GM19035 (cell line): ENCODE data around the gene ASCL3.
"Not testable (repeated sequence)": the region's sequence is repeated elsewhere in the genome, so short reads cannot be mapped to it uniquely, and the experiment has no call there.

ENCODE experiments used
- ATAC-seq: cut with Tn5 transposase; IDR thresholded peaks from one replicate; pipeline ENCODE4 v1.9.1; 2021; ENCODE audit not compliant: unreplicated experiment

ASCL3 gene

DNA sequence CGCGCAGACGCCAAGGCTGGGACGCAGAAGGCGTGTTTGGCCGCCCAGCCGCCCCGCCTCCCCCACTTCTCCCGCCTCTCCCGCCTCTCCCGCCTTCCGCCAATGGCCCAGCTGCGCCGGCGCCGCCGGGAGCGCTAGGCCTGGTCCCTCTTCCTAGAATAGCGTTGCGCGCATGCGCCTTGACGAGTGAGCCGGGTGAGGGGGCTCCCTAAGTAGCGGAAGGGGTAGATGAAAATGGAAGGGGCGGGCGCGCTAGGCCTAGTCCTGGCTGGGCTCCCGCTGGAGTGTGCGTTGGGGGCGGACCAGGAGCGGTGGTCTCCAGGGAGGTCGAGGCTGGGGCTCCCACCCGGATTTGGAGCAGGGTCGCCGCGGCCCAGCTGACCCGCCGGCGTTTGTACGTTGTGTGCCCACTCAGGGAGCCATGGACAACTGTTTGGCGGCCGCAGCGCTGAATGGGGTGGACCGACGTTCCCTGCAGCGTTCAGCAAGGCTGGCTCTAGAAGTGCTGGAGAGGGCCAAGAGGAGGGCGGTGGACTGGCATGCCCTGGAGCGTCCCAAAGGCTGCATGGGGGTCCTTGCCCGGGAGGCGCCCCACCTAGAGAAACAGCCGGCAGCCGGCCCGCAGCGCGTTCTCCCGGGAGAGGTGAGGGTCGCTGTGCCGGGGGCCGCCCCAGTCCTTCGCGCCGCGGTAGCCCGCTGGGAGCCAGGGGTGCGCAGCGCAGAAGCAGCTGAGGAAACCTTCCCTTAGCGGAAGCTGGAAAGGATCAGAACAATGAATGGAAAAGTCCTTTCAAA lies 31.6 kb downstream of the ASCL3 start, which contains the start of gene AKIP1:
Gene AKIP1 (plus strand): TSS at position 161 of the 795 bp plus-strand sequence. CDS start 261 bp downstream, at position 422.
- peak; percentile 79 for ATAC-seq

DNA sequence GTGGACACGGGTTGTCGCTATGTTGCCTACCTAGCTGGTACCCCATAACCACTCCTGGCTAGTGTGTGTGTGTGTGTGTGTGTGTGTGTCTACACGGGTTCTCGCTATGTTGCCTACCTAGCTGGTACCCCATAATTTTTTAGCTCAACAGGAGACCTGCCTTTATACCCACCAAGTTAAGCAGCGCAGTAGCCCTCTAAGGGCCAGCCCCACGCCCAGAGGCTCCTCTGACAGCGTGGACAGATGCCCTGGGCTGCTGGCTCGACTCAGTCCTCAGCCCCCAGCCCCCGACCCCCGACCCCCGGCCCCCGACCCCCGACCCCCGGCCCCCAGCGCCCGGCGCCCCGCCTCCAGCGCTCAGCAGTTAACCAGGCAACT lies 32.2 kb downstream of the ASCL3 start:
- ATAC-seq, result peak; percentile 18

DNA sequence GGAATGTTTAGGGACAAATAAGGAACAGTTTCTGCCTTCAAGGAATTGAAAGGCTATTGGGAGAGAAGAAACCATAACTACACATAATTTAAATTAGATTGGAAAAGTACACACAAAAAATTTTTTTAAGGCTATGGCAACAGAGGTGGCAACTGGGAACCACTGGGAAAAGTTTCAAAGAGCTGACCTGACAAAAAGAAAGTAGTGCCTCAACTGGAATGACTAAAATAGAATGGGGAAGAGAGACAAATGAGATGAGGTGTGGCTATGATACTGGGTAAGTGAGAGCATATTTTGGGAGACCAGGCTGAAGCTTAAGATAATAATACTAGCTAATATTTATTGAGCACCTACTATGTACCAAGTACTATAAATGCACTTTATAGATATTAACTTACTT lies 34.7 kb downstream of the ASCL3 start:
- no peak for ATAC-seq

DNA sequence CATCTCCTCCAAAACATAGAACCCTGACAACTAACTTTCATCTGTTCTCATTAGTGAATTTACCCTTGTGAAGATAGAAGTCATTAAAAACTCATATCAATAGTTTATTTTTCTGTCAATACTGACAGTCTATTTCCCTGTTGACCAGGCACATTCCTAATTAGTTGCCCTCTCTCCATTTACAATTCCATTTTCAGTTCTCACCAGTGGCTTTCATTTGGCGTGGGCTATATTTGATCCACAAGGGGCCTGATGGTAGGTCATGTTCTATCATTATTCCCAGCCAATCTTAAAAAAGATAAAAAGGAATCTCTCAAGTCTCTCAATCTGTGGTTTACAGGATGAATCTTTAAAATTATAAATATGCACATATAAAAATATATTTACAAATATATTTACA lies 35.7 kb downstream of the ASCL3 start:
- ATAC-seq, result no peak

DNA sequence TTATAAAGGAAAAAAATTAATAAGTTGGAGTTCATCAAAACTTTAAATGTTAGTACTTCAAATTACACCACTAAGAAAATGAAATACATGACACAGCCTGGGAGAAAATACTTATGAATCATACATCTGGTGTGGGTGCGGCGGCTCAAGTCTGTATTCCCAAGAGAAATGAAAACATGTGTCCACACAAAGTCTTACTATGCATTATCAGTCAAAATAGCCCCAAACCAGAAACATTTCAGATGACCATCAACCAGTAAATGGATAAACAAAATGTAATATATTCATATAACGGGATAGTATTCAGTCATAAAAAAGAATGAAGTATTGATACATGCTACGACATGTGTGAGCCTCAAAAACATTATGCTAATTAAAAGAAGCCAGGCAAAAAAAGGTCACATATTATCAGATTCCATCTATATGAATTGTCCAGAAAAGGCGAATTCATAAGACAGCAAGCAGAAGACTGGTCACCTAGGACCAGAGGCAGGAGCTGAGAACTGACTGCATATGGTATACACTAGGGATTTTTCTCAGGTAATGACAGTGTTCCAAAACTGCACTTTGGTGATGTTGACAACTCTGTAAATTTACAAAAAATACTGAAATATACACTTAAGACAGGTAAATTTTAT lies 37.2 kb downstream of the ASCL3 start:
- ATAC-seq, result no peak

GRCh38 chr11:8899119-8899753 lies 43.6 kb downstream of the ASCL3 start:
- ATAC-seq, result no peak

- ATAC-seq, result not testable (repeated sequence)
These were observed 51.6 kb downstream of the ASCL3 start for GRCh38 chr11:8891185-8891584.
